SU-DHL-6 (cell line): ENCODE results near the gene ANKRD23.
"Not testable (repeated sequence)": the region's sequence is repeated elsewhere in the genome, so short reads cannot be mapped to it uniquely, and the experiment has no call there.

ENCODE experiments used
- EZH2phosphoT487 ChIP-seq: fragments of 200-600 bp; sonication (generic), shearing (Covaris generic); conservative IDR thresholded peaks from 2 replicates; pipeline ENCODE4 v1.6.1; 2018; ENCODE audit warnings: mild to moderate bottlenecking, antibody characterized with exemption, low read length, moderate library complexity, mixed read lengths
- TF ChIP-seq, protein P1 (sequence below): fragments of 200-600 bp; sonication (generic); IDR thresholded peaks from one replicate; pipeline ENCODE4 v1.5.1; 2017; ENCODE audit warnings: antibody characterized with exemption, mild to moderate bottlenecking, low read length, moderate library complexity; ENCODE audit not compliant: insufficient read depth, poor library complexity, severe bottlenecking

DNA sequence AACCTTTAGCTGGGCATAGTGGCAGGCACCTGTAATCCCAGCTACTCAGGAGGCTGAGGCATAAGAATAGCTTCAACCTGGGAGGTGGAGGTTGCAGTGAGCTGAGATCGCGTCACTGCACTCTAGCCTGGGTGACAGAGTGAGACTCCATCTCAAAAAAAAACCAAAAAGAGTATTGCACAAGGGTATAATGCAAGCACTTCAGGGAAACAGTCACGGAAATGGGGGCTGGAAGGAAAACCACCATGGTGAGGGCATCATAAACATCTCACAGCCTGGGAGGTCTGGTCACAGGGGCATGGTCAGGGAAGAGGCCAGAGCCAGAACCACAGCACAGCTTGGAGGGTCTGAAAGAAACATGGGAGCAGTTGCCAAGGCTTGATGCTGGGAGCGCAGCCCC, 19.2 kb upstream of the ANKRD23 start:
- TF ChIP-seq, protein P1, sequence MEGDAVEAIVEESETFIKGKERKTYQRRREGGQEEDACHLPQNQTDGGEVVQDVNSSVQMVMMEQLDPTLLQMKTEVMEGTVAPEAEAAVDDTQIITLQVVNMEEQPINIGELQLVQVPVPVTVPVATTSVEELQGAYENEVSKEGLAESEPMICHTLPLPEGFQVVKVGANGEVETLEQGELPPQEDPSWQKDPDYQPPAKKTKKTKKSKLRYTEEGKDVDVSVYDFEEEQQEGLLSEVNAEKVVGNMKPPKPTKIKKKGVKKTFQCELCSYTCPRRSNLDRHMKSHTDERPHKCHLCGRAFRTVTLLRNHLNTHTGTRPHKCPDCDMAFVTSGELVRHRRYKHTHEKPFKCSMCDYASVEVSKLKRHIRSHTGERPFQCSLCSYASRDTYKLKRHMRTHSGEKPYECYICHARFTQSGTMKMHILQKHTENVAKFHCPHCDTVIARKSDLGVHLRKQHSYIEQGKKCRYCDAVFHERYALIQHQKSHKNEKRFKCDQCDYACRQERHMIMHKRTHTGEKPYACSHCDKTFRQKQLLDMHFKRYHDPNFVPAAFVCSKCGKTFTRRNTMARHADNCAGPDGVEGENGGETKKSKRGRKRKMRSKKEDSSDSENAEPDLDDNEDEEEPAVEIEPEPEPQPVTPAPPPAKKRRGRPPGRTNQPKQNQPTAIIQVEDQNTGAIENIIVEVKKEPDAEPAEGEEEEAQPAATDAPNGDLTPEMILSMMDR: not testable (repeated sequence)
- not testable (repeated sequence) for TF ChIP-seq EZH2phosphoT487
